GOT3 (cell line): ENCODE data around the gene LIPH.
"Not testable (repeated sequence)": the region's sequence is repeated elsewhere in the genome, so short reads cannot be mapped to it uniquely, and the experiment has no call there.

ENCODE experiments used
- DNase-seq: peaks from one replicate; lab custom pipeline; 2025; ENCODE audit warnings: mixed read lengths; lab: John Stamatoyannopoulos, UW

LIPH gene

DNA sequence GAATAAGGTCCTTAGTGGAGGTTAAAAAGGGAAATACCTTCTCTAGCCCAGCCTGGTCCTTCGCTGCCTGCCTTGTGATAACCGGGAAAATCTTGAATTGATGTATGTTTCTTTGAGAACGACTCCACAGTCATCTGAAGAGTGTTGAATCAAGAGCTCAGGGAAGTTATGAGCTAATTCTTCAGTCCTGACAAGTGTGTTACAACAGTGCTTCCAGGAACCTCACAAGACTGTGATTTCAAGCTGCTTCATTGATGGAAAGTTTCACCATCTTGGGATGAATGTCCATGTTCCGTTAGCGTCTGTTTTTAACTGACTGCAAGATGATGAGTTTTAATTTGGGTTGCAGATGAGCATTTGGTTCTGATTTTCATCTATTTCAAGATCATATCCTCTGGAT, 66.0 kb downstream of the LIPH start:
- DNase-seq, result no peak

DNA sequence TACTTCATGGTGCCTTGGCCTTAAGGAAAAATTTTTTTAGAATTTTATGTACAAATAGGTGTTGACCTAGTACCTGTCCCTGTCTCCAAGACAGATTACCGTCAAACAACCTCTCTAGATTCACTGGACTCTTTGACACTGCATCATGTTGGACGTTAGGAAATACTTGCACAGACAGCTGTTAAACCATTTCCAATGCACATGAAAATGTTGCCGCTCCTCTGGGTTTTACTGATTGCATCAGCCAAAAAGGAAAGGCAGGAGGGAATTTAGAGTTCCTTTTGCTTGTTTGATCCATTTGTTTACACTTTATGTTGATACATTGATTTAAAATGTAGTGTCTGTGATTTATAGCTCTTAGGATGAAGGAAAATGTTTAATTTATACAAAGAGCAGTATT, 68.1 kb downstream of the LIPH start:
- no peak for DNase-seq

DNA sequence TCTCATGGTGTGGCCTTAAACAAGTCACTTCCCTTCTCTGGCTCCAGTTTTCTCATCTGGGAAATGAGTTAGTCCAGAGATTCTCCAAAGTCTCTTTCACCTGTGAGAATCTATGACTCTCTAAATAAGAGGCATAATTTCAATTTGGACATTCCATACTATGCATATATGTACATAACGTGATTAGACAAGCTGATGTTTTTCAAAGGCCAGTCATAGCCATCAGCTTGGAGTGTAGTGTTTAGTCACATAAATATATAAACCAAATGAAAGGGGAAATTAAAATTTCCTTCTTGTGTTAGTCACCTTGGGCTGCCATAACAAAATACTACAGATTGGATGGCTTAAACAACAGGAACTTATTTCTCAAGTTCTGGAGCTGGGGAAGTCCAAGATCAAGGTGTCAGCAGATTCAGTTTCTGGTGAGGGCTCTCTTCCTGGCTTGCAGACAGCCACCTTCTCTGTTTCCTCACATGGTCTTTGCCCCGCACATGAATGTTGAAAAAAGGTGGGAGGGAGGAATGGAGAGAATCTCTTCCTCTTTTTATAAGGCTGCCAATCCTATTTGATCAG, 72.9 kb downstream of the LIPH start:
- DNase-seq, result no peak

DNA sequence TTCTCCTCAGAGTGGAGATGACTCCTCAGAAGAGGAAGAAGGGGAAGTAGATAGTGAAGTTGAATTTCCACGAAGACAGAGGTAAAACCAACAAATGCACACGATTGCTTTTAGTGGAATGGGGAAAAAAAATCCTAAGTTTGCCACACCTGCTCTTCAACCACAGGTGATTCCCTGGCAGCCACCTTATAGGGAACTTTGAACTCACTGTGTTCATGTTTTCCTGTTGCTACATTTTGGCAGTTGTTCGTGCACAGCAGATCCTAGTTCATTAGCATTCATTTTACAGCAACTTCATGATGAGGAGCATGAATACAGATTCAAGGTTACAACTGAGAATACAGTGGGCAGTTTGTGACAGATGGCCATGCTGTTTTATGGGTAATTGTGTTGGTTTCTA, 75.1 kb downstream of the LIPH start:
- DNase-seq, result no peak

DNA sequence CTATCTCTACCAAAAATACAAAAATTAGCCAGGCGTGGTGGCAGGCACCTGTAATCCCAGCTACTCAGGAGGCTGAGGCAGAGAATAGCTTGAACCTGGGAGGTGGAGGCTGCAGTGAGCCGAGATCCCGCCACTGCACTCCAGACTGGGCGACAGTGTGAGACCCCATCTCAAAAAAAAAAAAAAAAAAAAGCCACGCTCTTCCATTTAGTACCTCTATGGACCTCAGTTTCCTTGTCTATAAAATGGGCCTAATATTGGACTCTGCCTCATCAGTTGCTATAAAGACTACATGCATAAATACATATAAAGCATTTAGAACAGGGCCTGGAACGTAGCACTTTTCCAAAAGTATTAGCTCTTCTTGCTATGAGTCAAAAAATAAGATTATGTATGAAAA, 77.5 kb downstream of the LIPH start:
- DNase-seq, result not testable (repeated sequence)

DNA sequence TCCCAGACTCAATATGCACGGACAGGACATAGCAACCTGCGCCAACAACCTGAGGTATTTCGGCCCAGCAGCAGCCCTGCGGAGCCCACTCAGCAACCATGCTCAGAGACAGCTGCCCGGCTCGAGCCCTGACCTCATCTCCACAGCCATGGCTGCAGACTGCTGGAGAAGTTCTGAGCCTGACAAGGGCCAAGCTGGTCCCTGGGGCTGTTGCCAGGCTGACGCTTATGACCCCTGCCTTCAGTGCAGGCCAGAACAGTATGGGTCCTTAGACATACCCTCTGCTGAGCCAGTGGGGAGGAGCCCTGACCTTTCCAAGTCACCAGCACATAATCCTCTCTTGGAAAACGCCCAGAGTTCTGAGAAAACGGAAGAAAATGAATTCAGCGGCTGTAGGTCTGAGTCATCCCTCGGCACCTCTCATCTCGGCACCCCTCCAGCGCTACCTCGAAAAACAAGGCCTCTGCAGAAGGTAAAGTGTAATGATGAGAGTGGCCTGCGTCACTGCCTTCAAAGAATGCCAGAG, 79.0 kb downstream of the LIPH start:
- DNase-seq, result no peak

DNA sequence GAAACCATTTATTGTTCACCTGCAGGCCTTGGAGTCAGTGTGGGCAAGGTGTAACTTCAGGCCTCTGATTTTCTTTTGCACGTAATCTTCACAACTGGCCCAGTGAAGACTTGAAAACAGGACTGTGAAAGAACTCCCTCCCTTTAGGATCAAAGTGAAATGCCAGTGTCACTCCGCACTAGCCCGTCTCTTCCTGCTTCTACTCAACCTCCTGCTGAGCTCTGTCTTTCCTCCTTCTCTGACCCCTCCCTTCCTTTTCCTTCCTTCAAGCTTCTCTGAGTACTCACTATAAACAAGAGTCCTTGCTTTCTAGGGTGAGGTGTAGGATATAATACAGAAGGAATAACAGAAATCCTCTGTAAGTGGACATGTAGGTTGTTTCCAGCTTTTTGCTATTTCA, 82.1 kb downstream of the LIPH start:
- no peak for DNase-seq

DNA sequence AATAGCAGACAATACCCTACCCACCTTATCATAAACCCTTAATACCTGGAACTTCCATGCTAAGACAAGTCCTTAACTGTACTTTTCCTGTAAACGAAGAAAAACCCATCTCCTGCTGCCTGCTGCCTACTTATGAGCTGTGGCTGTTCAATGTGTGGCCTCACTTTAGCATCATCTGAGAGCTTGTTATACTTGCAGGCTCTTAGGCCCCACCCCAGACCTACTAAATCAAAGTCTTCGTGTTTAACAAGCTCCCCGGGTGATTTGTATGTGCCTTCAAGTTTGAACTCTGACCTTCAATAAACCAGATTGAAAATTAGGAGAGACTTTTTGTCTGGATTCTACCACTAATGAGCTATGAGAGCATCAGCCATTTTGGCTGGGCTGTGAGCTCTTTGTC, 82.8 kb downstream of the LIPH start:
- no peak for DNase-seq

DNA sequence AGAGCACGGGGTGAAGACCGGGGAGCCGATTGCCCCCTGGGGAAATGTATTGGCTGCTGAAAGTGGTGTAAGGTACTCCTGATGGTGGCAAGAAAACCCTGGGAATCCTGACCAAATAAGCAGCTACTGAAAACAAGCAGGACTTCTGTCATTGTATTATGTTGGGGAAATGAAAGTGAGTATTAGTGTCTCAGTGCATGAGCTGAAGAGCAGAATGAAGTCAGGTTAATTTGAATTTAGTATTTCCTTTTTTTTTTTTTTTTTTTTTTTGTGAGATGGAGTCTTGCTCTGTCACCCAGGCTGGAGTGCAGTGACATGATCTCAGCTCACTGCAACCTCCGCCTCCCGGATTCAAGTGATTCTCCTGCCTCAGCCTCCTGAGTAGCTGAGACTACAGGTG, 86.3 kb downstream of the LIPH start:
- DNase-seq, result not testable (repeated sequence)

DNA sequence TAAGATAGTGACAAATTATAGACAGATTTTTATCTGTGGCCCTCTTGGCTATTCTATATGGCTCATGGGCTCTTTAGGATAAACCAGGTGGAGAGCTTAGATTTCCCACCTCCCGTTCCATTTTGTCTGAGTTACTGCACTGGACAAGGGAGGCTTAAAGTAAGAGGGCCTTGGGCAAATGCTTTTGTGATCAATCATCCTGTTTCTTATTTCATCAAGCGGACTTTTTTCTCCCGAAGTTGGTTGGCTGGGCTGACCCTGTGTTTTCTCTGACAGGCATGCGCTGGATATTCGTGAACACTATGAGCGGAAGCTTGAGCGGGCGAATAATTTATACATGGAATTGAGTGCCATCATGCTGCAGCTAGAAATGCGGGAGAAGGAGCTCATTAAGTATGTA, 86.9 kb downstream of the LIPH start:
- no peak for DNase-seq

DNA sequence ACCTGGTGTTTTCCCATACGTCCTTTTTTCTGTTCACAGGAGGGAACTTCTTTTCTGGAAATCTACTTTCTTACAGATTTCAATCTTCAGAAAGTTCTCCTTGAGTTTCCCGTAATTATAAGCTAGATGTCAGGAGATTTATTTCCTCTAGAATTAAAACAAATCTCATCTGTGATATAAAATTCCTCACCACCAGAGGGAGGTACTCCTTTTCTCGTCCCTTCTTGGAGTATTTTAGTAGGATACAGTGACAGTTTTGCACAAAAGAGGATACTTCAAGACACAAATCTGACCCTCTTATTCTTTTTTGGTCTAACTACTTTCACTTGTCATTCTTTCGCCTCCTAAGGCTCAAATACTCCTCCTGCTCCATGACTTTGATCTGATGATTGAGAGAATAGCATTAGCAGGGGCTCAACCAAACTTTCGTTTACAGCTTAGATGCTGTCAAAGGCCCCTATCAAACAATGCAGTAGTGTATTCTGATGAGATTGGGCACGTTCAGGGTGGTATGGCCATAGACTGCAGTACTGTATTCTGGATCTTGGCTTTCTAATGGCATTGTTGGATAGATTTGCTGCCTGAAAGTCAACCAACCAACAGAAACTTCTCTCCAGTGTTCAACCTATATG, 91.6 kb downstream of the LIPH start:
- no peak for DNase-seq

DNA sequence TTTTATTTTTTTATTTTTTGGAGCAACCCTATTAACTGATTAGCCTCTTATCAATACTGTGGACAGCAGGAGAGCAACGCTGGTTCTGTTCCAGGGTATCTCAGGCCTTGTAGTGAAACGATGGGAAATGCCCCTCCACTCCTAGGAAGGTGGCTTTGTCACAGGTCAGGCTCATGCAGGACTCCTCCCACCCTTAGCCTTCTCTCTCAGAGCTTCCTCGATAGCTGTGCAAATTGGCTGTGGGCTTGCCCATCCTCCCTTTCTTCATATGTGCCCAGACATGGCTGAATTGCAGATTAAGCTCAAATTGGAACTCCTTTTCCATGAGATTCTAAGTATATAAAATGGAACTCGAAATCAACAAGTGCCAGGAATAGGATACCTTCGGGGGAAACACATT, 92.1 kb downstream of the LIPH start:
- DNase-seq, result no peak

DNA sequence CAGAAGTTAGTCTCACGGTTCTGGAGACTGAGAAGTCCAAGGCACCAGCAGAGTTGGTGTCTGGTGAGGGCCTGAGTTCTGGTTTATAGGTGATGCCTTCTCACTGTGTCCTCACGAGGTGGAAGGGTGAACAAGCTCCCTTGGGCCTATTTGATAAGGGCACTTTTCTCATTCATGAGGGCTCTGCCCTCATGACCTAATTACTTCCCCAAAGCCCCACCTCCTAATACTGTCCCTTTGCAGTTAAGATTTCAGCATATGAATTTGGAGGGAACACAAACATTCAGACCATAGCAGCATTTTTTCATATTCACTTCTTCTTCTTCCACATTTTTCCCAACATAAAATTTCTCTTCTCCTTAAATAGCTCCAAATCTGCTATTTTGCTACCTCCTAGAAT, 95.0 kb downstream of the LIPH start:
- no peak for DNase-seq
